ENCODE measurements around the gene CCDC158. TPM values are rescaled to one million over a fixed set of nuclear protein-coding genes. Genes with fewer than 3 reads are reported as not detected.

CCDC158 gene
- polyA plus RNA-seq, 1 of the 3 experiments (the other 2 are of a cell fraction), result not detected

- H3K9ac ChIP-seq, result no peak overlapping the region
- peaks cover 0 to 11% of the 10 kb centered on the region in 2 experiments; a peak in 1 of 4 replicates for H3K4me1 ChIP-seq (ENCODE audit: control insufficient read depth in 1 of 2, insufficient read depth in 2 of 2, low read depth in 1 of 2, low read length in 1 of 2)
- H3F3A ChIP-seq (replicated peaks; ENCODE audit: insufficient read depth), result no peaks in the 10 kb centered on the region
- WGBS (ENCODE audit: low lambda C conversion rate), result 13% methylated on average over 2 of the region's 3 CpGs
- no peaks in the 10 kb centered on the region for H3K9me3 ChIP-seq
- no peak overlapping the region for H3K4me2 ChIP-seq
- H3K79me2 ChIP-seq (ENCODE audit: insufficient read depth), result no peaks in the 10 kb centered on the region
- CTCF ChIA-PET, result interaction anchor here (0.6 to 1.6 kb wide), 3 partner anchors 13 to 185 kb away, joined by 3 to 18 read pairs (median 5); no protein-coding TSS in a partner anchor
- no peak overlapping the region for H3K4me3 ChIP-seq (ENCODE audit: low read depth in 2 of 2, low read length in 1 of 2)
- peak; percentile 61 for DNase-seq
- no peaks in the 10 kb centered on the region for H3K9me2 ChIP-seq
- no peak overlapping the region for H2AFZ ChIP-seq (ENCODE audit: low read depth)
- TF ChIP-seq GATA2 (CRISPR knock-in tag; IDR thresholded peaks at IDR 0.05) (peak; percentile 79), USF2 (IDR thresholded peaks at IDR 0.05; ENCODE audit: borderline replicate concordance, low read depth, low read length) (no peak), EP300 (IDR thresholded peaks at IDR 0.05; ENCODE audit: borderline replicate concordance in 1 of 2, low read depth in 1 of 2, low read length in 1 of 2) (peak in 1 of 2 experiments; percentile 51; a peak in 1 of 4 replicates), FOSL2 (IDR thresholded peaks at IDR 0.05; ENCODE audit: borderline replicate concordance, low read depth) (no peak), RAD21 (IDR thresholded peaks at IDR 0.05; ENCODE audit: low read length) (0 out of 2 replicates have a peak, but pooled peaks have one; percentile 3), JUND (IDR thresholded peaks at IDR 0.05) (no peak), RXRA (IDR thresholded peaks at IDR 0.05; ENCODE audit: borderline replicate concordance, low read depth) (no peak), ELF1 (IDR thresholded peaks at IDR 0.05) (no peak), RCOR1 (IDR thresholded peaks at IDR 0.05; ENCODE audit: low read length) (no peak), GABPA (IDR thresholded peaks at IDR 0.05; ENCODE audit: low read depth) (no peak), REST (IDR thresholded peaks at IDR 0.05; ENCODE audit: low read depth, low read length) (no peak), FOXM1 (IDR thresholded peaks at IDR 0.05; ENCODE audit: low read depth) (no peak)
- no peaks in the 10 kb centered on the region for H3K36me3 ChIP-seq (replicated peaks in 1 of 2; ENCODE audit: control insufficient read depth in 1 of 2, insufficient read depth in 2 of 2, low read length in 1 of 2)
- POLR2A ChIA-PET, result no interaction called here
- H3K27ac ChIP-seq (ENCODE audit: low read depth in 2 of 2, low read length in 1 of 2), result peak overlapping the region in 1 of 2 experiments; percentile 47; a peak in 2 of 4 replicates
- H4K20me1 ChIP-seq (ENCODE audit: insufficient read depth), result no peaks in the 10 kb centered on the region
- no peaks in the 10 kb centered on the region for H3K27me3 ChIP-seq (ENCODE audit: insufficient read depth)
These were observed 56.2 kb downstream of the CCDC158 start for GRCh38 chr4:76364763-76365162.

- no peaks in the 10 kb centered on the region for H3K9me3 ChIP-seq
- no peak overlapping the region for H3K4me2 ChIP-seq
- H3K4me3 ChIP-seq (ENCODE audit: low read depth in 2 of 2, low read length in 1 of 2), result no peak overlapping the region
- no peaks in the 10 kb centered on the region for H3K27me3 ChIP-seq (ENCODE audit: insufficient read depth)
- H3K27ac ChIP-seq (ENCODE audit: low read depth in 2 of 2, low read length in 1 of 2), result no peak overlapping the region
- H3K9ac ChIP-seq, result no peak overlapping the region
- no peaks in the 10 kb centered on the region for H3F3A ChIP-seq (replicated peaks; ENCODE audit: insufficient read depth)
- H2AFZ ChIP-seq (ENCODE audit: low read depth), result no peak overlapping the region
- no peaks in the 10 kb centered on the region for H3K36me3 ChIP-seq (replicated peaks in 1 of 2; ENCODE audit: control insufficient read depth in 1 of 2, insufficient read depth in 2 of 2, low read length in 1 of 2)
- ChIA-PET CTCF (interaction anchor here (1.2 to 2.4 kb wide), 2 partner anchors 8 to 14 kb away, joined by 3 to 10 read pairs; no protein-coding TSS in a partner anchor), POLR2A (no interaction called here)
- WGBS (ENCODE audit: low lambda C conversion rate), result 61% methylated on average over 6 of the region's 6 CpGs
- H3K9me2 ChIP-seq, result no peaks in the 10 kb centered on the region
- H3K4me1 ChIP-seq (ENCODE audit: control insufficient read depth in 1 of 2, insufficient read depth in 2 of 2, low read depth in 1 of 2, low read length in 1 of 2), result peaks cover 0 to 11% of the 10 kb centered on the region in 2 experiments; a peak in 1 of 4 replicates
- no peaks in the 10 kb centered on the region for H4K20me1 ChIP-seq (ENCODE audit: insufficient read depth)
- DNase-seq, result no peak
- no peaks in the 10 kb centered on the region for H3K79me2 ChIP-seq (ENCODE audit: insufficient read depth)
- no peak for TF ChIP-seq SIN3A (IDR thresholded peaks at IDR 0.05; ENCODE audit: borderline replicate concordance, low read depth, low read length)
- TF ChIP-seq TCF12 (IDR thresholded peaks at IDR 0.05), result no peak
- no peak for TF ChIP-seq GATA2 (CRISPR knock-in tag; IDR thresholded peaks at IDR 0.05)
- no peak for TF ChIP-seq RFX5 (IDR thresholded peaks at IDR 0.05; ENCODE audit: low read length)
- no peak for TF ChIP-seq GABPA (IDR thresholded peaks at IDR 0.05; ENCODE audit: low read depth)
- TF ChIP-seq FOXJ3 (CRISPR knock-in tag; IDR thresholded peaks at IDR 0.05), result no peak
- TF ChIP-seq USF2 (IDR thresholded peaks at IDR 0.05; ENCODE audit: borderline replicate concordance, low read depth, low read length), result no peak
- TF ChIP-seq IRF3 (IDR thresholded peaks at IDR 0.05; ENCODE audit: low read depth, low read length), result no peak
- TF ChIP-seq NFIC (IDR thresholded peaks at IDR 0.05; ENCODE audit: borderline replicate concordance), result no peak
- TF ChIP-seq MXI1 (IDR thresholded peaks at IDR 0.05; ENCODE audit: low read depth, low read length), result no peak
- no peak for TF ChIP-seq NRF1 (IDR thresholded peaks at IDR 0.05; ENCODE audit: low read depth, low read length)
- no peak for TF ChIP-seq EP300 (IDR thresholded peaks at IDR 0.05; ENCODE audit: borderline replicate concordance in 1 of 2, low read depth in 1 of 2, low read length in 1 of 2)
- no peak for TF ChIP-seq RXRA (IDR thresholded peaks at IDR 0.05; ENCODE audit: borderline replicate concordance, low read depth)
These were observed 57.2 kb downstream of the CCDC158 start for GRCh38 chr4:76363556-76364290.
